K562 (cell line): ENCODE measurements around the gene TBP. TPM values are rescaled to one million over a fixed set of nuclear protein-coding genes. Genes with fewer than 3 reads are reported as not detected.

Experiments used
- ATF3 ChIP-seq, 2 experiments: fragments of 450-650 bp in 1 of 2; sonication (generic) in 1 of 2; formaldehyde crosslinking in 1 of 2; IDR thresholded peaks in 1 of 2; conservative IDR thresholded peaks in 1 of 2; 2 replicates each; pipeline versions ENCODE4 v1.6.1 to v1.8.1; 2016 to 2023; ENCODE audit warnings: mild to moderate bottlenecking in 2 of 2, moderate library complexity in 2 of 2, inconsistent platforms in 1 of 2, missing genetic modification reagents in 1 of 2
- CXXC5 ChIP-seq: fragments of 250-450 bp; sonication (Bioruptor Pico); IDR thresholded peaks from 2 replicates; pipeline ENCODE4 v1.8.0; 2022; ENCODE audit warnings: inconsistent platforms, mild to moderate bottlenecking, moderate library complexity
- ETS2 ChIP-seq: IDR thresholded peaks from 2 replicates; pipeline ENCODE4 v1.6.1; 2016; ENCODE audit warnings: borderline replicate concordance, missing genetic modification characterization, mild to moderate bottlenecking, moderate library complexity, missing compliant biosample characterization; ENCODE audit not compliant: poor library complexity, severe bottlenecking
- HDAC1 ChIP-seq, 2 experiments: fragments of 450-650 bp; IDR thresholded peaks; 2 replicates each; pipeline ENCODE4 v1.6.1; 2016 to 2017; ENCODE audit warnings: inconsistent platforms in 1 of 2, mild to moderate bottlenecking in 1 of 2, moderate library complexity in 1 of 2
- L3MBTL2 ChIP-seq: fragments of 450-650 bp; IDR thresholded peaks from 2 replicates; pipeline ENCODE4 v1.6.1; 2016; ENCODE audit warnings: mild to moderate bottlenecking, moderate library complexity
- MAFG ChIP-seq: fragments of 450-650 bp; conservative IDR thresholded peaks from 2 replicates; pipeline ENCODE4 v1.6.1; 2016; ENCODE audit warnings: missing genetic modification characterization, missing compliant biosample characterization
- MBD2 ChIP-seq: sonication (generic); IDR thresholded peaks from 2 replicates; pipeline ENCODE4 v1.6.1; 2016; ENCODE audit warnings: low read depth, borderline replicate concordance
- MCM3 ChIP-seq: fragments of 450-650 bp; IDR thresholded peaks from 2 replicates; pipeline ENCODE4 v1.6.1; 2016
- MYC ChIP-seq, 2 experiments: fragments of 250-450 bp in 1 of 2; sonication (Bioruptor Pico) in 1 of 2; IDR thresholded peaks; 2 replicates each; pipeline versions ENCODE4 v1.5.1 to v1.6.1; 2012 to 2021; ENCODE audit warnings: low read depth in 2 of 2, borderline replicate concordance in 1 of 2, improper control_type of control experiment in 1 of 2, low read length in 1 of 2, mild to moderate bottlenecking in 1 of 2, moderate library complexity in 1 of 2
- NFYB ChIP-seq: IDR thresholded peaks from 2 replicates; pipeline ENCODE4 v1.6.1; 2011; ENCODE audit warnings: mild to moderate bottlenecking, moderate library complexity; ENCODE audit not compliant: insufficient read length; ENCODE audit errors: extremely low read depth
- SIN3B ChIP-seq: fragments of 450-650 bp; IDR thresholded peaks from 2 replicates; pipeline ENCODE4 v1.6.1; 2017; ENCODE audit warnings: low read depth, mild to moderate bottlenecking, moderate library complexity
- SRSF9 ChIP-seq: fragments of 200-400 bp; formaldehyde crosslinking; IDR thresholded peaks from 2 replicates; pipeline ENCODE4 v1.6.1; 2017; ENCODE audit warnings: low read depth, low read length, borderline replicate concordance
- SUPT5H ChIP-seq: fragments of 450-650 bp; IDR thresholded peaks from 2 replicates; pipeline ENCODE4 v1.6.1; 2016
- TAF9B ChIP-seq: fragments of 450-650 bp; IDR thresholded peaks from 2 replicates; pipeline ENCODE4 v1.6.1; 2018; ENCODE audit warnings: mild to moderate bottlenecking; ENCODE audit not compliant: partially characterized antibody
- ZNF274 ChIP-seq: IDR thresholded peaks from 2 replicates; pipeline ENCODE4 v1.6.1; 2011; ENCODE audit warnings: low read depth, mild to moderate bottlenecking, low read length, moderate library complexity, borderline replicate concordance
- ZZZ3 ChIP-seq: fragments of 450-650 bp; IDR thresholded peaks from 2 replicates; pipeline ENCODE4 v1.6.1; 2016; ENCODE audit warnings: antibody characterized with exemption, mild to moderate bottlenecking, moderate library complexity
- polyA plus RNA-seq, 8 experiments: library from polyadenylated mRNA; depleted of rRNA in 4 of 8; stranded (reverse) in 5 of 8; unstranded in 3 of 8; fragments of >200 nt; fragmentation: Nextera tagmentation in 2 of 8; fragmentation: Illumina TruSeq in 1 of 8; extraction: Ambion mirVana in 2 of 8; extraction: Trizol in 1 of 8; gene quantifications; 2 replicates each; pipeline versions ENCODE4 v1.2.1 to v1.2.3, GENCODE V29; 2011 to 2014; ENCODE audit warnings: inconsistent platforms in 1 of 8, missing spikeins in 1 of 8
- total RNA-seq, 7 experiments: library from RNA; depleted of rRNA in 6 of 7; stranded (reverse); fragments of >200 nt in 6 of 7; fragmentation: Illumina TruSeq in 2 of 7; extraction: Trizol in 2 of 7; gene quantifications; 2 replicates each; pipeline versions ENCODE4 v1.2.1 to v1.2.3, GENCODE V29; 2011 to 2021; ENCODE audit warnings: low replicate concordance in 1 of 7
- TF ChIP-seq, protein P1 (sequence below): sonication (generic); formaldehyde crosslinking; IDR thresholded peaks from 2 replicates; pipeline ENCODE4 v1.8.1; 2023; ENCODE audit warnings: mild to moderate bottlenecking, missing genetic modification reagents
- TF ChIP-seq, protein P2 (sequence below), 2 experiments: fragments of 450-650 bp in 1 of 2; IDR thresholded peaks; 2 replicates each; pipeline ENCODE4 v1.6.1; 2011 to 2017; ENCODE audit warnings: low read depth in 2 of 2, antibody characterized with exemption in 1 of 2, borderline replicate concordance in 1 of 2, low read length in 1 of 2, mild to moderate bottlenecking in 1 of 2, mixed read lengths in 1 of 2; ENCODE audit not compliant: control insufficient read depth in 1 of 2

TBP gene
- total and polyA plus RNA-seq, 9 of the 15 experiments (the other 6 are each of a cell fraction or from before 2014, with no cell fraction given), result 28.5 to 86.1 (median 39.5) TPM

- peak; percentile 87 for TF ChIP-seq SIN3B
- peak; percentile 96 for TF ChIP-seq TAF9B
- TF ChIP-seq ZNF274, result no peak
- peak; percentile 87; the same call in 1 of the 2 replicates for TF ChIP-seq MBD2
- TF ChIP-seq NFYB, result no peak
- peak in 1 of 2 experiments; percentile 80; a peak in 2 of 4 replicates for TF ChIP-seq HDAC1 (IDR thresholded peaks at IDR 0.05)
- TF ChIP-seq ZZZ3, result peak; percentile 82; the same call in 1 of the 2 replicates
- TF ChIP-seq ETS2 (tag), result no peak
- peak; percentile 84 for TF ChIP-seq MYC (IDR thresholded peaks at IDR 0.05; ENCODE audit: low read depth, low read length)
- TF ChIP-seq MYC (CRISPR knock-in tag; IDR thresholded peaks at IDR 0.05; ENCODE audit: borderline replicate concordance, low read depth), result peak; percentile 55; the same call in 1 of the 2 replicates
- TF ChIP-seq CXXC5 (CRISPR knock-in tag), result peak; percentile 72
- TF ChIP-seq L3MBTL2, result peak; percentile 13; the same call in 1 of the 2 replicates
- peak; percentile 55; the same call in 1 of the 2 replicates for TF ChIP-seq ATF3 (IDR thresholded peaks at IDR 0.05)
- no peak for TF ChIP-seq ATF3 (CRISPR knock-in tag; conservative IDR thresholded peaks at IDR 0.05)
- TF ChIP-seq MCM3, result no peak
- TF ChIP-seq MAFG (tag), result peak; percentile 80
- TF ChIP-seq, protein P1, sequence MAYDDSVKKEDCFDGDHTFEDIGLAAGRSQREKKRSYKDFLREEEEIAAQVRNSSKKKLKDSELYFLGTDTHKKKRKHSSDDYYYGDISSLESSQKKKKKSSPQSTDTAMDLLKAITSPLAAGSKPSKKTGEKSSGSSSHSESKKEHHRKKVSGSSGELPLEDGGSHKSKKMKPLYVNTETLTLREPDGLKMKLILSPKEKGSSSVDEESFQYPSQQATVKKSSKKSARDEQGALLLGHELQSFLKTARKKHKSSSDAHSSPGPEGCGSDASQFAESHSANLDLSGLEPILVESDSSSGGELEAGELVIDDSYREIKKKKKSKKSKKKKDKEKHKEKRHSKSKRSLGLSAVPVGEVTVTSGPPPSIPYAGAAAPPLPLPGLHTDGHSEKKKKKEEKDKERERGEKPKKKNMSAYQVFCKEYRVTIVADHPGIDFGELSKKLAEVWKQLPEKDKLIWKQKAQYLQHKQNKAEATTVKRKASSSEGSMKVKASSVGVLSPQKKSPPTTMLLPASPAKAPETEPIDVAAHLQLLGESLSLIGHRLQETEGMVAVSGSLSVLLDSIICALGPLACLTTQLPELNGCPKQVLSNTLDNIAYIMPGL (CRISPR knock-in tag), result peak; percentile 83; the same call in 1 of the 2 replicates
- TF ChIP-seq, protein P2, sequence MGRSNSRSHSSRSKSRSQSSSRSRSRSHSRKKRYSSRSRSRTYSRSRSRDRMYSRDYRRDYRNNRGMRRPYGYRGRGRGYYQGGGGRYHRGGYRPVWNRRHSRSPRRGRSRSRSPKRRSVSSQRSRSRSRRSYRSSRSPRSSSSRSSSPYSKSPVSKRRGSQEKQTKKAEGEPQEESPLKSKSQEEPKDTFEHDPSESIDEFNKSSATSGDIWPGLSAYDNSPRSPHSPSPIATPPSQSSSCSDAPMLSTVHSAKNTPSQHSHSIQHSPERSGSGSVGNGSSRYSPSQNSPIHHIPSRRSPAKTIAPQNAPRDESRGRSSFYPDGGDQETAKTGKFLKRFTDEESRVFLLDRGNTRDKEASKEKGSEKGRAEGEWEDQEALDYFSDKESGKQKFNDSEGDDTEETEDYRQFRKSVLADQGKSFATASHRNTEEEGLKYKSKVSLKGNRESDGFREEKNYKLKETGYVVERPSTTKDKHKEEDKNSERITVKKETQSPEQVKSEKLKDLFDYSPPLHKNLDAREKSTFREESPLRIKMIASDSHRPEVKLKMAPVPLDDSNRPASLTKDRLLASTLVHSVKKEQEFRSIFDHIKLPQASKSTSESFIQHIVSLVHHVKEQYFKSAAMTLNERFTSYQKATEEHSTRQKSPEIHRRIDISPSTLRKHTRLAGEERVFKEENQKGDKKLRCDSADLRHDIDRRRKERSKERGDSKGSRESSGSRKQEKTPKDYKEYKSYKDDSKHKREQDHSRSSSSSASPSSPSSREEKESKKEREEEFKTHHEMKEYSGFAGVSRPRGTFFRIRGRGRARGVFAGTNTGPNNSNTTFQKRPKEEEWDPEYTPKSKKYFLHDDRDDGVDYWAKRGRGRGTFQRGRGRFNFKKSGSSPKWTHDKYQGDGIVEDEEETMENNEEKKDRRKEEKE (IDR thresholded peaks at IDR 0.05; ENCODE audit: borderline replicate concordance in 1 of 2, control insufficient read depth in 1 of 2, low read depth in 2 of 2, low read length in 1 of 2), result 0 out of 4 replicates have a peak, but pooled peaks of 1 of the 2 experiments have one; percentile 68
- no peak for TF ChIP-seq SRSF9
- peak; percentile 98 for TF ChIP-seq SUPT5H
These were observed 1.2 kb upstream of the TBP start, which contains the start of gene PSMB1 (continued) for GRCh38 chr6:170552765-170553533.
